HL-60 (cell line): ENCODE data around the gene NPAS1.

Source experiments
- GABPA ChIP-seq: IDR thresholded peaks from 2 replicates; pipeline ENCODE4 v1.6.1; 2012; ENCODE audit warnings: low read depth
- SPI1 ChIP-seq: IDR thresholded peaks from 2 replicates; pipeline ENCODE4 v1.6.1; 2012; ENCODE audit warnings: low read depth, mild to moderate bottlenecking, borderline replicate concordance
- TF ChIP-seq, protein P1 (sequence below): IDR thresholded peaks from one replicate; pipeline ENCODE4 v1.5.1; 2011; ENCODE audit warnings: low read length, control low read depth, inconsistent platforms; ENCODE audit not compliant: insufficient read depth
- TF ChIP-seq, protein P2 (sequence below): IDR thresholded peaks from 2 replicates; pipeline ENCODE4 v1.6.1; 2012; ENCODE audit warnings: low read depth; ENCODE audit not compliant: insufficient replicate concordance

- TF ChIP-seq, protein P1, sequence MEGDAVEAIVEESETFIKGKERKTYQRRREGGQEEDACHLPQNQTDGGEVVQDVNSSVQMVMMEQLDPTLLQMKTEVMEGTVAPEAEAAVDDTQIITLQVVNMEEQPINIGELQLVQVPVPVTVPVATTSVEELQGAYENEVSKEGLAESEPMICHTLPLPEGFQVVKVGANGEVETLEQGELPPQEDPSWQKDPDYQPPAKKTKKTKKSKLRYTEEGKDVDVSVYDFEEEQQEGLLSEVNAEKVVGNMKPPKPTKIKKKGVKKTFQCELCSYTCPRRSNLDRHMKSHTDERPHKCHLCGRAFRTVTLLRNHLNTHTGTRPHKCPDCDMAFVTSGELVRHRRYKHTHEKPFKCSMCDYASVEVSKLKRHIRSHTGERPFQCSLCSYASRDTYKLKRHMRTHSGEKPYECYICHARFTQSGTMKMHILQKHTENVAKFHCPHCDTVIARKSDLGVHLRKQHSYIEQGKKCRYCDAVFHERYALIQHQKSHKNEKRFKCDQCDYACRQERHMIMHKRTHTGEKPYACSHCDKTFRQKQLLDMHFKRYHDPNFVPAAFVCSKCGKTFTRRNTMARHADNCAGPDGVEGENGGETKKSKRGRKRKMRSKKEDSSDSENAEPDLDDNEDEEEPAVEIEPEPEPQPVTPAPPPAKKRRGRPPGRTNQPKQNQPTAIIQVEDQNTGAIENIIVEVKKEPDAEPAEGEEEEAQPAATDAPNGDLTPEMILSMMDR = no peak
- TF ChIP-seq GABPA (no peak), SPI1 (no peak)
- TF ChIP-seq, protein P2, sequence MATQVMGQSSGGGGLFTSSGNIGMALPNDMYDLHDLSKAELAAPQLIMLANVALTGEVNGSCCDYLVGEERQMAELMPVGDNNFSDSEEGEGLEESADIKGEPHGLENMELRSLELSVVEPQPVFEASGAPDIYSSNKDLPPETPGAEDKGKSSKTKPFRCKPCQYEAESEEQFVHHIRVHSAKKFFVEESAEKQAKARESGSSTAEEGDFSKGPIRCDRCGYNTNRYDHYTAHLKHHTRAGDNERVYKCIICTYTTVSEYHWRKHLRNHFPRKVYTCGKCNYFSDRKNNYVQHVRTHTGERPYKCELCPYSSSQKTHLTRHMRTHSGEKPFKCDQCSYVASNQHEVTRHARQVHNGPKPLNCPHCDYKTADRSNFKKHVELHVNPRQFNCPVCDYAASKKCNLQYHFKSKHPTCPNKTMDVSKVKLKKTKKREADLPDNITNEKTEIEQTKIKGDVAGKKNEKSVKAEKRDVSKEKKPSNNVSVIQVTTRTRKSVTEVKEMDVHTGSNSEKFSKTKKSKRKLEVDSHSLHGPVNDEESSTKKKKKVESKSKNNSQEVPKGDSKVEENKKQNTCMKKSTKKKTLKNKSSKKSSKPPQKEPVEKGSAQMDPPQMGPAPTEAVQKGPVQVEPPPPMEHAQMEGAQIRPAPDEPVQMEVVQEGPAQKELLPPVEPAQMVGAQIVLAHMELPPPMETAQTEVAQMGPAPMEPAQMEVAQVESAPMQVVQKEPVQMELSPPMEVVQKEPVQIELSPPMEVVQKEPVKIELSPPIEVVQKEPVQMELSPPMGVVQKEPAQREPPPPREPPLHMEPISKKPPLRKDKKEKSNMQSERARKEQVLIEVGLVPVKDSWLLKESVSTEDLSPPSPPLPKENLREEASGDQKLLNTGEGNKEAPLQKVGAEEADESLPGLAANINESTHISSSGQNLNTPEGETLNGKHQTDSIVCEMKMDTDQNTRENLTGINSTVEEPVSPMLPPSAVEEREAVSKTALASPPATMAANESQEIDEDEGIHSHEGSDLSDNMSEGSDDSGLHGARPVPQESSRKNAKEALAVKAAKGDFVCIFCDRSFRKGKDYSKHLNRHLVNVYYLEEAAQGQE = no peak
Observed at GRCh38 chr19:47020992-47021496, 1.4 kb downstream of the NPAS1 start.
